SU-DHL-6 (cell line): Measurements from ENCODE around the gene PLEKHD1.
A peak's percentile ranks its signal among the peaks of the same experiment; 100 is the strongest.
"Not testable (repeated sequence)": the region's sequence is repeated elsewhere in the genome, so short reads cannot be mapped to it uniquely, and the experiment has no call there.

ENCODE experiments used
- H2AFZ ChIP-seq: fragments of 200-600 bp; sonication (generic); 2 replicates; pipeline ENCODE4 v1.6.1; 2014; ENCODE audit warnings: low read depth, mild to moderate bottlenecking, moderate library complexity, mixed read lengths, antibody characterized with exemption, low read length; ENCODE audit not compliant: severe bottlenecking
- H3F3A ChIP-seq: fragments of 200-600 bp; shearing (Covaris generic); 2 replicates; pipeline ENCODE4 v1.6.0; 2016; ENCODE audit warnings: antibody characterized with exemption, mild to moderate bottlenecking; ENCODE audit not compliant: insufficient read depth
- H3K27ac ChIP-seq: fragments of 200-600 bp; sonication (generic); 2 replicates; pipeline ENCODE4 v1.5.1; 2016; ENCODE audit warnings: low read depth, mild to moderate bottlenecking, low read length, moderate library complexity, mixed read lengths
- H3K27me3 ChIP-seq: fragments of 200-600 bp; sonication (generic), shearing (Covaris generic); 2 replicates; pipeline ENCODE4 v1.6.0; 2014; ENCODE audit warnings: mild to moderate bottlenecking, low read length
- H3K36me3 ChIP-seq: fragments of 200-600 bp; sonication (generic); 2 replicates; pipeline ENCODE4 v1.6.1; 2014; ENCODE audit warnings: mild to moderate bottlenecking, low read length, mixed read lengths
- H3K4me2 ChIP-seq: fragments of 300-600, 200-600 bp; shearing (Covaris generic), sonication (generic); 2 replicates; pipeline ENCODE4 v1.6.0; 2014; ENCODE audit warnings: low read length, low read depth, mild to moderate bottlenecking; ENCODE audit not compliant: poor library complexity, severe bottlenecking
- H3K4me3 ChIP-seq: fragments of 200-600 bp; sonication (generic); 2 replicates; pipeline ENCODE4 v1.5.1; 2014; ENCODE audit warnings: antibody characterized with exemption, low read length, mild to moderate bottlenecking, mixed read lengths; ENCODE audit not compliant: insufficient read depth, poor library complexity, severe bottlenecking
- H3K79me2 ChIP-seq: fragments of 200-600 bp; sonication (generic); 2 replicates; pipeline ENCODE4 v1.6.1; 2014; ENCODE audit warnings: mild to moderate bottlenecking, low read length, moderate library complexity; ENCODE audit not compliant: insufficient read depth
- H3K9ac ChIP-seq: fragments of 200-600 bp; sonication (generic); 2 replicates; pipeline ENCODE4 v1.7.0; 2014; ENCODE audit warnings: mild to moderate bottlenecking, low read length
- H3K9me2 ChIP-seq: fragments of 200-600 bp; sonication (generic); replicated peaks from 2 replicates; pipeline ENCODE4 v1.6.1; 2014; ENCODE audit warnings: low read length; ENCODE audit not compliant: insufficient read depth
- H3K9me3 ChIP-seq: fragments of 200-600 bp; sonication (generic); 2 replicates; pipeline ENCODE4 v1.6.1; 2014; ENCODE audit warnings: low read length, mixed read lengths; ENCODE audit not compliant: insufficient read depth
- H4K20me1 ChIP-seq: fragments of 200-600 bp; sonication (generic); 2 replicates; pipeline ENCODE4 v1.6.1; 2014; ENCODE audit warnings: low read depth, mild to moderate bottlenecking, antibody characterized with exemption, low read length, moderate library complexity, mixed read lengths
- CTCF ChIP-seq: fragments of 200-600 bp; sonication (generic); IDR thresholded peaks from one replicate; pipeline ENCODE4 v1.5.1; 2017; ENCODE audit warnings: antibody characterized with exemption, mild to moderate bottlenecking, low read length, moderate library complexity; ENCODE audit not compliant: insufficient read depth, poor library complexity, severe bottlenecking
- EZH2phosphoT487 ChIP-seq: fragments of 200-600 bp; sonication (generic), shearing (Covaris generic); conservative IDR thresholded peaks from 2 replicates; pipeline ENCODE4 v1.6.1; 2018; ENCODE audit warnings: mild to moderate bottlenecking, antibody characterized with exemption, low read length, moderate library complexity, mixed read lengths

Gene PLEKHD1

DNA sequence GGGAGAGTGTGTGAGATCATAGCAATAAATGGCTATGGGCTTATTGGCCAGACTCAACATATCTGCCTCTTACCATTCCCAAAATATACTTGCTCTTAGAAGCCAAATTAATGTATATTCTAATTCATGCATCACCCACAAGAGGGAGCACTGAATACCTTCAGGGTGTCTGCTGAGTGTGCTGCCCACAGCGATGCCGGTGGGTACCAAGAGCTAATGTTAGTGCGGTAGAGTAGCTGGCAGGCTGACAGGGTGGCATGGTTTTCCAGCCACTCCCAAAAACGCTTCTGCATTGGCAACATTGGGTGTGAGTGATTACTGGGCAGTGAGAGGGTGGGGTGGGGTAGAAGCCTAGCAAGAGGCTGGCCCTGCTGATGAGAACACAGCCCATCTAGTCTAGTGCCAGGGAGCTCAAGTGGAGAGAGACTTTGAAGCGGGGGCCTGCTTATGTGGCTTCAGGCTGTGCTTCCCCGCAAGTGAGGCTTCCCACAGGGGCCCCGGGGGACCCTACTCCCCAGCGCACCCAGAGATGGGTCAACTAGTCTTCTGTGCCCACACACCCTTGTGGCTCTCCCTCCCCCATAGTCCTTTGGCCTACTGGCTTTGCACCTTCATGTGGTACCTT, 9.2 kb upstream of the PLEKHD1 start:
- H3K4me2 ChIP-seq: no peak overlapping the region
- no peak overlapping the region for H2AFZ ChIP-seq
- H3K79me2 ChIP-seq: no peaks in the 10 kb centered on the region
- H4K20me1 ChIP-seq: no peaks in the 10 kb centered on the region
- no peaks in the 10 kb centered on the region for H3K36me3 ChIP-seq
- H3K27me3 ChIP-seq: no peaks in the 10 kb centered on the region
- TF ChIP-seq CTCF (peak; percentile 49), EZH2phosphoT487 (no peak)
- no peak overlapping the region for H3K9ac ChIP-seq
- no peak overlapping the region for H3K27ac ChIP-seq
- H3K4me3 ChIP-seq: no peak overlapping the region
- no peaks in the 10 kb centered on the region for H3K9me3 ChIP-seq
- no peaks in the 10 kb centered on the region for H3K9me2 ChIP-seq
- H3F3A ChIP-seq: no peaks in the 10 kb centered on the region

GRCh38 chr14:69476824-69477450, 7.6 kb upstream of the PLEKHD1 start:
- H3K9me2 ChIP-seq, H3K9me3 ChIP-seq: not testable (repeated sequence)

DNA sequence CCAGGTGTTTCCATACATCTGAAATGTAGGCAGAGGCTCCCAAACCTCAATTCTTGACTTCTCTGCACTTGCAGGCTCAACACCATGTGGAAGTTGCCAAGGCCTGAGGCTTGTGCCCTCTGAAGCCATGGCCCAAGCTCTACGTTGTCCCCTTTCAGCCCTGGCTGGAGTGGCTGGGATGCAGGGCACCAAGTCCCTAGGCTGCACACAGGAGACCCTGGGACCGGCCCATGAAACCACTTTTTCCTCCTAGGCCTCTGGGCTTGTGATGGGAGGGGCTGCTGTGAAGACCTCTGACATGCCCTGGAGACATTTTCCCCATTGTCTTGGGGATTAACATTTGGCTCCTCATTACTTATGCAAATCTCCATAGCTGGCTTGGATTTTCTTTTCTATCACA, 6.5 kb upstream of the PLEKHD1 start:
- H3K4me3 ChIP-seq, H3K27ac ChIP-seq: not testable (repeated sequence)

More at GRCh38 chr14:69476824-69477450, 7.6 kb upstream of the PLEKHD1 start:
- not testable (repeated sequence) for H4K20me1 ChIP-seq, H3K4me2 ChIP-seq, H2AFZ ChIP-seq, H3F3A ChIP-seq, H3K27me3 ChIP-seq, H3K9ac ChIP-seq, H3K4me3 ChIP-seq, H3K79me2 ChIP-seq, H3K36me3 ChIP-seq, H3K27ac ChIP-seq

DNA sequence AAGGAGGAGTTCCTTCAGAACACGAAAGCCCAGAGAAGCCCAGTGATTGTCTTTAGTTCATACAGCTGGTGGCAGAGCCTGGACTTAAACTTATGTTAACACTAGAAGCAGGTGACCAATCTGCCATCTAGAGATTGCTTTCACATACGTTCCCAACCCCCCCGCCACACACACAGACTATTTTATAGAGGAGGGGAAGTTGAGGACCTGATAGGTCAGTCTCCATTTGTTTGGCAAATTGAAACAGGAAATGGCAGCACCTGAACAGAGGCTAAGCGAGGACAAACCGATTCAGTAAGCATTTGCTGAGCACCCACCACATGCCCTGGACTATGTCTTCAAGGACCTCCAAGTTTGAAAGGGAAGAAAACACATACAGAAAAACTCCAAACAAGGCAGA, 4.8 kb upstream of the PLEKHD1 start:
- Histone ChIP-seq H3K27ac (no peak overlapping the region), H3K36me3 (no peaks in the 10 kb centered on the region), H3K27me3 (no peaks in the 10 kb centered on the region), H3K9me2 (no peaks in the 10 kb centered on the region), H3K79me2 (no peaks in the 10 kb centered on the region), H2AFZ (no peak overlapping the region), H4K20me1 (no peaks in the 10 kb centered on the region), H3K9me3 (no peaks in the 10 kb centered on the region), H3F3A (no peaks in the 10 kb centered on the region), H3K9ac (no peak overlapping the region), H3K4me2 (no peak overlapping the region), H3K4me3 (no peak overlapping the region)
- no peak for TF ChIP-seq EZH2phosphoT487
- no peak for TF ChIP-seq CTCF

More for the DNA sequence above, 6.5 kb upstream of the PLEKHD1 start:
- H3F3A ChIP-seq, H3K4me2 ChIP-seq, H3K27me3 ChIP-seq, H2AFZ ChIP-seq, H4K20me1 ChIP-seq, H3K36me3 ChIP-seq, H3K9ac ChIP-seq, H3K9me3 ChIP-seq, H3K79me2 ChIP-seq, H3K9me2 ChIP-seq: not testable (repeated sequence)
